ENCODE data around the gene LRRC17.
"Not testable (repeated sequence)": the region's sequence is repeated elsewhere in the genome, so short reads cannot be mapped to it uniquely, and the experiment has no call there.

The LRRC17 gene

DNA sequence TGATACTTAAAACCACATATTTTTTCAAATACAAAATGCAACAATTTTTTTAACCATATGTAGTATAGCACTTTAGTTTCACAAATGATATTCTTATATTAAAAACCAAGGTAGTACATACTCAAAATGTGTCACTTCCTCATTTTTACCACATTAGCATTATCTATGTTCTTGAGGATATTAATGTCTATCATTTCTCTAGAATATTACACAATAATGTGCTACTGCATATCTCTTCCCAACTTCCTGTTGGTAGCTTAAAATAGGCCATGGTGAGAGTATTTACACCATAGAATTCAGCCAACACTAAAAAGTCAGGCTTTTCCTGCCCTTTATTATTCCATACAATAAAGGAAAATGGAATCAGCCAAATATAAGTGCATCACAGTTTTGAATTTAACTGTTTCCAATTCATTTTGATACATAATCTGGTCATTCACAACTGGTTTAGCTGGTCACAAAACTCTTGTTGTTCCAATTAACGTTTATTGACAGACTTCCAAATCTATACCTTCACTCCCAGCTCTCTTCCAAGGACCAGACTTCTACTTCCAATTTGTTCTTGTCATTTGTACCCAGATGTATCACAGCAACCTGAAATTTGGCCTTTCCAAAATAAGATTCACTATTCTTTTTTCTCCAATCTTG is 20.0 kb upstream of the LRRC17 start:
- TF ChIP-seq CTCF (IDR thresholded peaks at IDR 0.05; ENCODE audit: insufficient read depth, low read length, missing control alignments), result no peak
- DNase-seq (ENCODE audit: low read depth, low spot score), result no peak
- H3K4me3 ChIP-seq (ENCODE audit: low read depth, low read length), result no peak overlapping the region
- CTCF ChIA-PET, result interaction anchor here (0.7 to 1.2 kb wide), 3 partner anchors 18 to 168 kb away, joined by 3 to 4 read pairs (median 3); no protein-coding TSS in a partner anchor
- POLR2A ChIA-PET, result interaction anchor here (1.5 kb wide), 2 partner anchors 18 to 183 kb away, joined by 3 to 7 read pairs; no protein-coding TSS in a partner anchor

- no peak for DNase-seq (ENCODE audit: low read depth, low spot score)
- TF ChIP-seq CTCF (IDR thresholded peaks at IDR 0.05; ENCODE audit: insufficient read depth, low read length, missing control alignments), result no peak
- no peak overlapping the region for H3K4me3 ChIP-seq (ENCODE audit: low read depth, low read length)
- POLR2A ChIA-PET, result interaction anchor here (0.7 kb wide), 1 partner anchor 43 kb away, joined by 3 read pairs; no protein-coding TSS in a partner anchor
- CTCF ChIA-PET, result interaction anchor here (0.6 kb wide), 1 partner anchor 165 kb away, joined by 3 read pairs; no protein-coding TSS in a partner anchor
These were observed 17.2 kb upstream of the LRRC17 start for GRCh38 chr7:102895602-102896001.

DNA sequence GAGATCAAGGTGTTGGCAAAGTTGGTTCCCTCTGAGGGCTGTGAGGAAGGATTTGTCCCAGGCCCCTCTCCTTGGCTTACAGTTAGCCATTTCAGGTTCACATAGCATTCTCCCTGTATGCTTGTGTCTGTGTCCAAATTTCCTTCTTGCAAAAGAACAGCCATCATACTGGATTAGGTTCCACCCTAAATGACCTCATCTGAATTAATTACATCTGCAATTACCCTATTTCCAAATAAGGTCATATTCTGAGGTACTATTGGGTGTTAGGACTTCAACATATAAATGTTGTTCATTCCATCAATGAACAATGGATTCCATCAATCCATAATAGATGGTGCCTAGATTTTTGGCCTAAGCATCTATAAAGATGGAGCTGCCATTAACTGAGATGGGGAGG is 16.2 kb upstream of the LRRC17 start:
- H3K4me3 ChIP-seq (ENCODE audit: low read depth, low read length), result no peak overlapping the region
- DNase-seq (ENCODE audit: low read depth, low spot score), result no peak
- ChIA-PET POLR2A (no interaction called here), CTCF (no interaction called here)
- TF ChIP-seq CTCF (IDR thresholded peaks at IDR 0.05; ENCODE audit: insufficient read depth, low read length, missing control alignments), result no peak

GRCh38 chr7:102897211-102897631 is 15.6 kb upstream of the LRRC17 start:
- no peak for TF ChIP-seq CTCF (IDR thresholded peaks at IDR 0.05; ENCODE audit: insufficient read depth, low read length, missing control alignments)
- DNase-seq (ENCODE audit: low read depth, low spot score), result no peak
- no peak overlapping the region for H3K4me3 ChIP-seq (ENCODE audit: low read depth, low read length)
- ChIA-PET CTCF (no interaction called here), POLR2A (no interaction called here)

DNA sequence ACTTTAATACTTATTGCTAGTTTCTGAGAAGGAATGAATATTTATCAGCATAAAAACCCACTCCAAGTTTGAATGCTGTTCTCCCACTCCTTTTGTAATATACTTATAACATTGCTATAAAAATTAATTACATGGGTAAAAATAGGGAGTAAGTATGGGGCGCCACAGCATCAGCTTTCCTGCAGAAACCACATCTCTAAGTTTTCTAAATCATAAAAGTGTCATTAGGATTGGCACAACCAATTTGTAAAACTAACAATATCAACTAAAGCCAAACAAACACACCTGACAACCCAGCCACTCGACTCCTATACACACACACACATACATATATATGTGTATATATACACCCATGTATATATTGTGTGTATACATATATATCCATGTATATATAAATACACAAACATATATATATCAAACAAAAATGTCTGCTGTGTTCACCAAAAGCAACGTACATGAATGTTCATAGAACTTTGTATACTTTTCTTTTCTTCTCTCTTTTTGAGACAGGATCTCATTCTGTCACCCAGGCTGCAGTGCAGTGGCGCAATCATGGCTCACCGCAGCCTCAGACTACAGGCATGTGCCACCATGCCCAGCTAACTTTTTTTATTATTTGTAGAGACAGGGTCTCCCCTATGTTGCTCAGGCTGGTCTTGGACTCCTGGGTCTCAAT is 14.8 kb upstream of the LRRC17 start:
- POLR2A ChIA-PET, result no interaction called here
- H3K4me3 ChIP-seq (ENCODE audit: low read depth, low read length), result no peak overlapping the region
- DNase-seq (ENCODE audit: low read depth, low spot score), result no peak
- CTCF ChIA-PET, result no interaction called here
- no peak for TF ChIP-seq CTCF (IDR thresholded peaks at IDR 0.05; ENCODE audit: insufficient read depth, low read length, missing control alignments)

- DNase-seq (ENCODE audit: low read depth, low spot score), result no peak
- CTCF ChIA-PET, result no interaction called here
- POLR2A ChIA-PET, result no interaction called here
- TF ChIP-seq CTCF (IDR thresholded peaks at IDR 0.05; ENCODE audit: insufficient read depth, low read length, missing control alignments), result no peak
- H3K4me3 ChIP-seq (ENCODE audit: low read depth, low read length), result no peak overlapping the region
These were observed 14.3 kb upstream of the LRRC17 start for GRCh38 chr7:102898532-102898859.

DNA sequence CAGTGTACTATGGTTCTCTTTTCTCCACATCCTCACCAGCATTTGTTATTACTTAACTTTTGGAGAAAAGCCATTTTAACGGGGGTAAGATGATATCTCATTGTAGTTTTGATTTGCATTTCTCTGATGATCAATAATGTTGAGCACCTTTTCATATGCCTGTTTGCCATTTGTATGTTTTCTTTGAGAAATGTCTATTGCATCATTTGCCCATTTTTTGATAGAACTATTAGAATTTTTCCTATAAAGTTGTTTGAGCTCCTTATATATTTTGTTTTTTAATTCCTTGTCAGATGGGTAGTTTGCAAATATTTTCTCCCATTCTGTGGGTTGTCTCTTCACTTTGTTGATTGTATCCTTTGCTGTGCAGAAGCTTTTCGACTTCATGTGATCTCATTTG is 10.7 kb upstream of the LRRC17 start:
- H3K4me3 ChIP-seq (ENCODE audit: low read depth, low read length); DNase-seq (ENCODE audit: low read depth, low spot score); POLR2A ChIA-PET; CTCF ChIA-PET: not testable (repeated sequence)

- DNase-seq (ENCODE audit: low read depth, low spot score); H3K4me3 ChIP-seq (ENCODE audit: low read depth, low read length); CTCF ChIA-PET; POLR2A ChIA-PET: not testable (repeated sequence)
These were observed 9.2 kb upstream of the LRRC17 start for GRCh38 chr7:102903576-102903975.
